Ishikawa (cell line): ENCODE results near the gene ANO6.

ENCODE experiments used
- CEBPB ChIP-seq: IDR thresholded peaks from 2 replicates; pipeline ENCODE4 v1.6.1; 2012
- CREB1 ChIP-seq: IDR thresholded peaks from 2 replicates; pipeline ENCODE4 v1.6.1; 2012; ENCODE audit warnings: low read depth
- EGR1 ChIP-seq: IDR thresholded peaks from 2 replicates; pipeline ENCODE4 v1.6.1; 2012
- EP300 ChIP-seq: IDR thresholded peaks from 2 replicates; pipeline ENCODE4 v1.6.1; 2012; ENCODE audit warnings: borderline replicate concordance
- FOXM1 ChIP-seq: IDR thresholded peaks from 2 replicates; pipeline ENCODE4 v1.6.1; 2012; ENCODE audit warnings: low read depth, borderline replicate concordance
- NFIC ChIP-seq: IDR thresholded peaks from 2 replicates; pipeline ENCODE4 v1.6.1; 2012
- RAD21 ChIP-seq: IDR thresholded peaks from 2 replicates; pipeline ENCODE4 v1.6.1; 2012; ENCODE audit warnings: low read depth
- REST ChIP-seq: IDR thresholded peaks from 2 replicates; pipeline ENCODE4 v1.6.1; 2012; ENCODE audit warnings: low read depth, mild to moderate bottlenecking
- TAF1 ChIP-seq: IDR thresholded peaks from 2 replicates; pipeline ENCODE4 v1.6.1; 2012; ENCODE audit warnings: low read depth, mild to moderate bottlenecking
- TCF12 ChIP-seq: IDR thresholded peaks from 2 replicates; pipeline ENCODE4 v1.6.1; 2012; ENCODE audit warnings: low read depth
- TEAD4 ChIP-seq: IDR thresholded peaks from 2 replicates; pipeline ENCODE4 v1.6.1; 2012
- USF1 ChIP-seq: IDR thresholded peaks from 2 replicates; pipeline ENCODE4 v1.6.1; 2012
- YY1 ChIP-seq: IDR thresholded peaks from 2 replicates; pipeline ENCODE4 v1.6.1; 2012; ENCODE audit warnings: low read depth
- ZBTB7A ChIP-seq: IDR thresholded peaks from 2 replicates; pipeline ENCODE4 v1.6.1; 2012; ENCODE audit warnings: low read depth
- TF ChIP-seq, protein P1 (sequence below): IDR thresholded peaks from 2 replicates; pipeline ENCODE4 v1.6.1; 2012

Gene ANO6

GRCh38 chr12:45298721-45299692 lies 83.1 kb downstream of the ANO6 start:
- TF ChIP-seq FOXM1 (peak; percentile 40; the same call in 1 of the 2 replicates), EGR1 (no peak), YY1 (peak; percentile 27; the same call in 1 of the 2 replicates), RAD21 (no peak; the same call in 1 of the 2 replicates), TEAD4 (no peak), EP300 (0 out of 2 replicates have a peak, but pooled peaks have one; percentile 16), NFIC (peak; percentile 48; the same call in 1 of the 2 replicates), TCF12 (peak; percentile 47)

GRCh38 chr12:45302621-45303369 lies 86.9 kb downstream of the ANO6 start:
- TF ChIP-seq EP300 = no peak
- no peak for TF ChIP-seq TEAD4
- TF ChIP-seq FOXM1 = no peak
- TF ChIP-seq CREB1 = no peak
- no peak for TF ChIP-seq NFIC
- no peak for TF ChIP-seq CEBPB
- TF ChIP-seq, protein P1, sequence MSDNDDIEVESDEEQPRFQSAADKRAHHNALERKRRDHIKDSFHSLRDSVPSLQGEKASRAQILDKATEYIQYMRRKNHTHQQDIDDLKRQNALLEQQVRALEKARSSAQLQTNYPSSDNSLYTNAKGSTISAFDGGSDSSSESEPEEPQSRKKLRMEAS = no peak

DNA sequence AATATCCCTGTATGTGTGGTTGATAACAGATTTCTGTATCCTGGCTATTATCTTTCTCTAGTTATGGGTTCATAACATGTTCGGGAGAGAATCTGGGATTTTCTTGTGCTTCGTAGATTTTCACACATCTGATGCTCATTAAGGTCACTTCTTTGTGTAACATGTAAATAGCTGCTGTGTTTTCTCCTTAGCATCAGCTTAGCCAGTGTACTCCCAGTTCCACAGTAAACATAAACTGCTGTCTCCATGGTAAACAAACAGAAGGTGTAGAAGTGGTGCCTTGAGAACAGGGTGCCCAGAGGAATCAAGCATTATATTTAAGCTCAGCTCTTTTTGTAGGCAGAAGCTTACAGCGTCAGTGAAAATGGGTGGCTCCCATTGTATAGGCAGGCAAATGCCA lies 88.0 kb downstream of the ANO6 start:
- TF ChIP-seq TAF1 = no peak
- TF ChIP-seq EP300 = no peak
- TF ChIP-seq CEBPB = no peak
- TF ChIP-seq YY1 = no peak
- TF ChIP-seq, protein P1 = no peak
- TF ChIP-seq TCF12 = no peak
- TF ChIP-seq REST = no peak
- TF ChIP-seq EGR1 = no peak
- TF ChIP-seq ZBTB7A = no peak
- TF ChIP-seq FOXM1 = no peak

DNA sequence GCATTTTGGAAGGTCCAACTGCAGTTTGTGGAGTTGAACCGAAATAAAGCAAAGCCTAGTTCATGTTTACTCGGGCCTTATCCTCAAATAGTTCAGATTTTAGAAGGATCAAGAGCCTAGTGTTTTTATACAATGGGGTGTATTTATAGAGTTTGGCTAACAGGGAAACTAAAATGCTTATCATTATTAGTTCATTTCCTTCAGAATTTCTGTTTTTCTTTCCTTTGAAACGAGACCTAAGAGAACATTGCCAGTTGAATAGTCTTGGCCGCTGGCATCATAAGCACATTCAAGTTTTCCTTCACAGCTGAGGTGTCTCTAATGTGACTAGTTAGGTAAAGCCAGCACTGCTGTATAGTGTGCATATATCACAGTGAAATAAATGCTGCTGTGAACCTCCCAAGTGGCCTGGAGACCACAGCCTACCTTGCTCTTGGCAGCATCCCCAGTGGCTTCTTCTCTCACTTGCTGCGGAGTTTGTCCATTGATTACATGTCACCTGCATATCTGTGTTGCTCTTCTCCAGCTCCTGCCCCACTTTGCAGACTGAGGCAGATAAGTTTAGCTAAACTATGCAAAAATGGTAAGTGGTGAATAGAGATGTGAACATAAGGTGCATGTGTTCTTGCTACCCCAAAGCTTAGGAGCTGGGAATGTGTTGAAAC lies 88.8 kb downstream of the ANO6 start:
- TF ChIP-seq NFIC (no peak), REST (no peak), EP300 (no peak), CREB1 (no peak), TCF12 (no peak), CEBPB (no peak)
- TF ChIP-seq, protein P1 = no peak

DNA sequence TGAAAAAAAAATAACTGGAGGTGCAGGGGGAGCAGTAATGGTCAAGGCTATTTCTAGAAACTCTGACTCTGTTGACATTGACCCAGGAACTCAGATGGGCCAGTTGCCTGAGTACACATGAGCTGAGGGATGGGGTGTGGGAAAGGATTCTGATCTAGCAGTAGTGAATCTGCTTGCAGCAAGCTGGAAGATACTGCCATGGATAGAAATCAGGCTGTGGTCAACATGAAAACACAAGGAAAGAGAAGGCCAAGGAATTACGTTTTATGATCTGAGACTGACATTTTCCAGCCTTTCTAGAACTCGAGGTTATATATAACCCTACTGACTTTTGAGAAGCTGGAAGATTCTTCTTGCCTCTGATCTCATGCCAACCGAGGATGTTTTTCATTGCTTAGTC lies 90.0 kb downstream of the ANO6 start:
- TF ChIP-seq TEAD4 (no peak), EP300 (no peak)

GRCh38 chr12:45309836-45310626 lies 94.1 kb downstream of the ANO6 start:
- no peak for TF ChIP-seq REST
- TF ChIP-seq USF1 = no peak
- no peak for TF ChIP-seq EGR1
